Common myeloid progenitor, CD34-positive (primary cell): ENCODE results near the gene CAB39L.
A peak's percentile ranks its signal among the peaks of the same experiment; 100 is the strongest.

Source experiments
- CTCF ChIA-PET: fragments of 350-600 bp; sonication (Branson Sonifier 250); formaldehyde crosslinking; loops from one replicate; lab custom pipeline; 2021; ENCODE audit warnings: antibody characterized with exemption; lab: Charles Lee
- POLR2A ChIA-PET: fragments of 350-600 bp; sonication (Branson Sonifier 250); formaldehyde crosslinking; loops from one replicate; lab custom pipeline; 2021; ENCODE audit warnings: antibody characterized with exemption; lab: Charles Lee
- DNase-seq, 3 donors: peaks; one replicate each; pipeline versions ENCODE4 v3.0.0 to v3.0.0-alpha.2; 2013
- H3K27ac ChIP-seq, 2 experiments: 1 replicate in 1 of 2; 2 replicates in 1 of 2; pipeline ENCODE4 v1.7.0; 2013; ENCODE audit warnings: inconsistent platforms in 2 of 2, low read length in 2 of 2, mild to moderate bottlenecking in 2 of 2, low read depth in 1 of 2, moderate library complexity in 1 of 2; ENCODE audit not compliant: severe bottlenecking in 2 of 2, insufficient read depth in 1 of 2, poor library complexity in 1 of 2
- H3K27me3 ChIP-seq, 5 experiments: replicated peaks in 2 of 5; 1 replicate in 3 of 5; 2 replicates in 2 of 5; pipeline versions ENCODE4 v1.6.1 to v1.7.0; 2013; ENCODE audit warnings: low read length in 4 of 5, mild to moderate bottlenecking in 2 of 5, moderate library complexity in 2 of 5, inconsistent platforms in 1 of 5; ENCODE audit not compliant: insufficient read depth in 5 of 5, control insufficient read depth in 4 of 5
- H3K36me3 ChIP-seq, 4 experiments: 1 replicate in 2 of 4; 2 replicates in 2 of 4; pipeline versions ENCODE4 v1.6.1 to v1.7.0; 2013; ENCODE audit warnings: low read length in 3 of 4, control low read depth in 1 of 4, mild to moderate bottlenecking in 1 of 4; ENCODE audit not compliant: control insufficient read depth in 4 of 4, insufficient read depth in 4 of 4
- H3K4me1 ChIP-seq, 4 experiments: 1 replicate in 3 of 4; 2 replicates in 1 of 4; pipeline versions ENCODE4 v1.6.1 to v1.7.1; 2013; ENCODE audit warnings: low read length in 3 of 4, mild to moderate bottlenecking in 3 of 4, control low read depth in 1 of 4, inconsistent platforms in 1 of 4, moderate library complexity in 1 of 4; ENCODE audit not compliant: control insufficient read depth in 4 of 4, insufficient read depth in 4 of 4; ENCODE audit errors: control extremely low read depth in 1 of 4
- H3K4me3 ChIP-seq, 7 experiments: 1 replicate in 4 of 7; 2 replicates in 3 of 7; pipeline versions ENCODE4 v1.5.1 to v1.7.0; 2013; ENCODE audit warnings: mild to moderate bottlenecking in 7 of 7, low read length in 6 of 7, moderate library complexity in 6 of 7, inconsistent platforms in 2 of 7, low read depth in 2 of 7, control low read depth in 1 of 7; ENCODE audit not compliant: insufficient read depth in 4 of 7, control insufficient read depth in 1 of 7; ENCODE audit errors: extremely low read depth in 1 of 7
- H3K9me3 ChIP-seq, 5 experiments: 1 replicate in 4 of 5; 2 replicates in 1 of 5; pipeline versions ENCODE4 v1.6.1 to v1.7.1; 2013; ENCODE audit warnings: low read length in 4 of 5, mild to moderate bottlenecking in 2 of 5, inconsistent platforms in 1 of 5, low read depth in 1 of 5, moderate library complexity in 1 of 5; ENCODE audit not compliant: control insufficient read depth in 4 of 5, insufficient read depth in 2 of 5; ENCODE audit errors: control extremely low read depth in 1 of 5
- WGBS: methylation state at CpG from one replicate; pipeline ENCODE4 v1.1.5; 2013; ENCODE audit not compliant: insufficient coverage; 5-methylcytosine and 5-hydroxymethylcytosine counted together

The CAB39L gene

DNA sequence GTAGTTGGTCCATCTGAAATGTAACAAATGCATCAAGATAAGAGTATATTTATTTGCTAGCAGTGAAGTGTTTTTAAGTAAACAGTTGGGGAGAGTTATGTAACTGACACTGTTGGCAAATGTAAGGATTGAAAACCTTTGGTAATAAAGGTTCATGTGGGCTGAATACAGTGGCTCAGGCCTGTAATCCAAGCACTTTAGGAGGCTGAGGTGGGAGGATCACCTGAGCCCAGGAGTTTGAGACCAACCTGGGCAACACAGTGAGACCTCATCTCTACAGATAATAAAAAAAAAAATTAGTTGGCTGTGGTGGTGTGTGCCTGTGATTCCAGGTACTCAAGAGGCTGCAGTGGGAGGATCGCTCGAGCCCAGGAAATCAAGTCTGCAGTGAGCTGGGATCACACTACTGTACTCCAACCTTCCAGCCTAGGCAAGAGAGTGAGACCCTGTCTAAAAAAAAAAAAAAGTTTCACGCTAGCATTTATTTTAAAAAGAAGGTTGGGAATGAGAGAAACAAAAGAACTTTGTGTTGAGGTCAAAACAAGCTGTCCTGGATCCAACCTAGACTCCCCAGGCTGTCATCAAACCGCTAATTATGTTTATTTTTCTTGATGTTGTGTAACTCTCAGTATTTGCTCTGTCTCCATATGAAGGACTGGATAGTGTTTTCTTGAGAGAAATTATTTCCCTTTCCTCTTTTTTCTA is 20.9 kb upstream of the CAB39L start:
- Histone ChIP-seq H3K27me3 (no peaks in the 10 kb centered on the region), H3K9me3 (peaks cover 9 to 27% (median 18%) of the 10 kb centered on the region in 5 experiments), H3K4me3 (no peak overlapping the region), H3K36me3 (peaks cover 39 to 76% (median 62%) of the 10 kb centered on the region in 4 experiments), H3K27ac (no peak overlapping the region), H3K4me1 (no peaks in the 10 kb centered on the region)
- ChIA-PET CTCF (interaction anchor here (0.6 to 0.7 kb wide), 4 partner anchors 15 to 959 kb away, joined by 3 to 4 read pairs (median 4); no protein-coding TSS in a partner anchor), POLR2A (no interaction called here)
- no peak for DNase-seq
- 92% methylated on average over 2 of the region's 4 CpGs for WGBS

GRCh38 chr13:49464085-49464484 is 20.2 kb upstream of the CAB39L start:
- H3K36me3 ChIP-seq: peaks cover 40 to 74% (median 59%) of the 10 kb centered on the region in 4 experiments
- H3K4me1 ChIP-seq: no peaks in the 10 kb centered on the region
- POLR2A ChIA-PET: no interaction called here
- WGBS: no CpG with 5 or more reads among the region's 1 CpG
- no peak overlapping the region for H3K27ac ChIP-seq
- H3K27me3 ChIP-seq: no peaks in the 10 kb centered on the region
- H3K4me3 ChIP-seq: no peak overlapping the region
- H3K9me3 ChIP-seq: peaks cover 9 to 27% (median 18%) of the 10 kb centered on the region in 5 experiments
- CTCF ChIA-PET: no interaction called here
- DNase-seq: no peak

- CTCF ChIA-PET: interaction anchor here (0.8 to 1.4 kb wide), 3 partner anchors 10 to 30 kb away, joined by 3 to 4 read pairs (median 3); no protein-coding TSS in a partner anchor
- H3K4me1 ChIP-seq: peaks cover 0 to under 1% (median 0%) of the 10 kb centered on the region in 4 experiments
- H3K27me3 ChIP-seq: no peaks in the 10 kb centered on the region
- peaks cover 39 to 50% (median 46%) of the 10 kb centered on the region in 4 experiments for H3K36me3 ChIP-seq
- DNase-seq: no peak
- H3K4me3 ChIP-seq: no peak overlapping the region
- POLR2A ChIA-PET: interaction anchor here (0.6 kb wide), 1 partner anchor 17 kb away, joined by 4 read pairs; no protein-coding TSS in a partner anchor
- H3K27ac ChIP-seq: no peak overlapping the region
- H3K9me3 ChIP-seq: peaks cover 9 to 27% (median 18%) of the 10 kb centered on the region in 5 experiments
- WGBS: no CpG with 5 or more reads among the region's 1 CpG
These were observed 15.7 kb upstream of the CAB39L start for GRCh38 chr13:49459580-49459979.

DNA sequence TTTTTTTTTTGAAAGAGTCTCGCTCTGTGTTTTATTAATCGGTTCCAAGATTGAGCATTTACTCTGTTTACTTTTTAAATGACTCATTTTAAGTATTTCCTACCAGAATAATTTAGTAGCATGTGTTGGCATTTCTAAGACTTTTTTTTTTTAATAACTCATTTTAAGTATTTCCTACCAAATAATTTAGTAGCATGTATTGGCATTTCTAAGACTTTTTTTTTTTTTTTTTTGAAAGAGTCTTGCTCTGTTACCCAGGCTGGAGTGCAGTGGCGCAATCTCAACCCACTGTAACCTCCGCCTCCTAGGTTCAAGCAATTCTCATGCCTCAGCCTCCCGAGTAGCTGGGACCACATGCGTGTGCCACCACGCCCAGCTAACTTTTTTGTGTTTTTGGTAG is 13.4 kb upstream of the CAB39L start:
- Histone ChIP-seq H3K36me3 (peaks cover 22 to 39% (median 31%) of the 10 kb centered on the region in 4 experiments), H3K27me3 (no peaks in the 10 kb centered on the region), H3K4me1 (peaks cover 0 to 2% (median 0%) of the 10 kb centered on the region in 4 experiments), H3K27ac (no peak overlapping the region), H3K9me3 (peaks cover 3 to 11% (median 8%) of the 10 kb centered on the region in 5 experiments), H3K4me3 (no peak overlapping the region)
- POLR2A ChIA-PET: no interaction called here
- no peak for DNase-seq
- CTCF ChIA-PET: no interaction called here
- WGBS: no CpG with 5 or more reads among the region's 7 CpGs

DNA sequence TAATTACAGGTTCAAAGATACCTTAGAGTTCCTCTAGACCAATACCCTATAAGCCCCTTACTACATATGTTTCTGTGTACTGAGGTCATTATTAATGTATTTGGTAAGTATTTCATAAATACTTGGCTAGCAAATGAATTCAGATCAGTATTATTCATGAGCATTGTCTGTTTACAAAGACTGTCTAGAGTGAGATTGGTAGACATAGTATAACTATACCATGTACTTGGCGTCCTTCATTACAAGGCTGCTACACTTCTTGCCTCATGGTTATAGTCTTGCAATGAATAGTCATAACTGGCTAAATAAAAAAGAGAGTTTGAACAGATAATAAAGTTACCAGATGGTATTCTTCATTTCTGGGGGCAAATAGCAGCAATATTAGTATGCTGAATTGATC is 12.3 kb upstream of the CAB39L start:
- POLR2A ChIA-PET: no interaction called here
- H3K4me3 ChIP-seq: no peak overlapping the region
- H3K4me1 ChIP-seq: peaks cover 0 to 2% (median 0%) of the 10 kb centered on the region in 4 experiments
- no CpG with 5 or more reads among the region's 1 CpG for WGBS
- peaks cover 15 to 33% (median 22%) of the 10 kb centered on the region in 4 experiments for H3K36me3 ChIP-seq
- no peaks in the 10 kb centered on the region for H3K27me3 ChIP-seq
- DNase-seq: no peak
- no peak overlapping the region for H3K27ac ChIP-seq
- CTCF ChIA-PET: no interaction called here
- peaks cover 0 to under 1% (median 0%) of the 10 kb centered on the region in 5 experiments for H3K9me3 ChIP-seq

- Histone ChIP-seq H3K4me1 (peaks cover 0 to 8% (median 2%) of the 10 kb centered on the region in 4 experiments), H3K9me3 (no peaks in the 10 kb centered on the region), H3K27ac (no peak overlapping the region), H3K4me3 (no peak overlapping the region), H3K27me3 (no peaks in the 10 kb centered on the region), H3K36me3 (peaks cover 7 to 23% (median 13%) of the 10 kb centered on the region in 4 experiments)
- ChIA-PET CTCF (interaction anchor here (1.0 kb wide), 1 partner anchor 10 kb away, joined by 3 read pairs; no protein-coding TSS in a partner anchor), POLR2A (no interaction called here)
- DNase-seq: no peak
These were observed 11.1 kb upstream of the CAB39L start for GRCh38 chr13:49455007-49455398.

DNA sequence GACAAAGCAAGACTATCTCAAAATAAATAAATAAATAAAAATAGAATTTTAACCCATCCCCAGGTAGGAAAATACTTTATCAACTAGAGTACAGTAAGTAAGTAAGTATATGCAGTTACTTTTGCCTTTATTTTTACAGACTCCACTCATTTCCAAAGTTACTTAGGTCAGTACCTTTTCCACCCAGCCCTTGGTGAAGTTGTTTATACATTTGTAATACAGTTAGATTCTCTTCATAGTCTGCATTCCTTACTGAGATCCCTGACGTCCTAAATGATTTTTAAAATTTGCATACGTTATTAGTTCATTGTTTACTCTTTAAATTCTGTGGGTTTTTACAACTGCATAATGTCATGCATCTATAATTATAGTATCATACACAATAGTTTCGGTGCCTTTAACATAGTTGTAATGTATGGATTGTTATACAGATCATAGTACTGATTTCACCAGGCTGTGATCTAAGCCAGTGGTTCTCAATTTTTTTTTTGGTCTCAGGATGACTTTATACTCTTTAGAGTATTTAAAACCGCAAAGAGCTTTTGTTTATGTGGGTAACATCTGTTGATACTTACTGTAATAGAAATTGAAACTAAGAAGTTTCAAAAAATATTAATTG is 10.6 kb upstream of the CAB39L start:
- ChIA-PET POLR2A (no interaction called here), CTCF (no interaction called here)
- no peaks in the 10 kb centered on the region for H3K27me3 ChIP-seq
- H3K36me3 ChIP-seq: peaks cover 7 to 23% (median 9%) of the 10 kb centered on the region in 4 experiments
- H3K4me1 ChIP-seq: peaks cover 0 to 8% (median 4%) of the 10 kb centered on the region in 4 experiments
- H3K9me3 ChIP-seq: no peaks in the 10 kb centered on the region
- DNase-seq: peak in 2 of 3 donors; percentile 11 to 25
- no peak overlapping the region for H3K27ac ChIP-seq
- no CpG with 5 or more reads among the region's 4 CpGs for WGBS
- H3K4me3 ChIP-seq: no peak overlapping the region
